NCI-H524 (cell line): ENCODE results near the gene MYL2.

Experiments used
- DNase-seq, 2 experiments: peaks; one replicate each; lab custom pipeline; 2025; lab: John Stamatoyannopoulos, UW

Gene MYL2

DNA sequence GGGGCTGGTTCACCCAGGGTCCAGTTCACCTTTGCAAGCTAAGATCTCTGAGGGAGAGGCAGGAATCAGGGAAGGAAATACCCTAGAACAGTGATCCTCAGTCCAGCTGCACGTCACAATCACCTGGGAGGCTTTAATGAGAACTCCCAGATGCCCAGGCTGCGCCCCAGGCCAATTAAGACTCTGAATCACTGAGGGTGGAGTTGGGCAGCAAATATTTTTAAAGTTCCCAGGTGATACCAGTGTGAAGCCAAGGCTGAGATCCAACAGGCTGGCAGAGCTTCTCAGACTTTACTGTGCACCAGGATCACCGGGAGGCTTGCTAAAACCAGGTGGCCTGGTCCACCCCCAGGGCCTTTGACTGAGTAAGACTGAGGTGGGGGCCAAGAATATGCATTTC, 23.8 kb downstream of the MYL2 start:
- no peak for DNase-seq

DNA sequence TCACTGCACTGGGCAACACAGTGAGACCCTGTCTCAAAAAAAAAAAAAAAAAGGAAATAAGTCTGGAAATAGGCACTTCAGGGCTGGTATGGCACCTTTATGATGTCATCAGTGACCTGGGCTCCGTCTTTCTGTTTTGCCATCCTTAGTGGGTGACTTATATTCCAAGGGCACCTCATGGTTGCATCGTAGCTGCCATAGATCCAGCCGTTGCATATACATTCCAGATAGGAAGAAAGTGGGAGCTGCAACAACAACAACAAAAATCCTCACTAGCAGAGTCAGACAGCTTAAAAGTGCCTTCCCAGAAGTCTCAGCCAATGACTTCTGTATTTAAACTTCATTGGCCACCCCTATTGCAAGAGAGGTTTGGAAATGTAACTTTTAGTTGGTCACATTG, 26.4 kb downstream of the MYL2 start:
- no peak for DNase-seq

GRCh38 chr12:110889361-110889760, 31.0 kb downstream of the MYL2 start:
- DNase-seq = no peak

- no peak for DNase-seq
These were observed 32.0 kb downstream of the MYL2 start for GRCh38 chr12:110888256-110888991.

DNA sequence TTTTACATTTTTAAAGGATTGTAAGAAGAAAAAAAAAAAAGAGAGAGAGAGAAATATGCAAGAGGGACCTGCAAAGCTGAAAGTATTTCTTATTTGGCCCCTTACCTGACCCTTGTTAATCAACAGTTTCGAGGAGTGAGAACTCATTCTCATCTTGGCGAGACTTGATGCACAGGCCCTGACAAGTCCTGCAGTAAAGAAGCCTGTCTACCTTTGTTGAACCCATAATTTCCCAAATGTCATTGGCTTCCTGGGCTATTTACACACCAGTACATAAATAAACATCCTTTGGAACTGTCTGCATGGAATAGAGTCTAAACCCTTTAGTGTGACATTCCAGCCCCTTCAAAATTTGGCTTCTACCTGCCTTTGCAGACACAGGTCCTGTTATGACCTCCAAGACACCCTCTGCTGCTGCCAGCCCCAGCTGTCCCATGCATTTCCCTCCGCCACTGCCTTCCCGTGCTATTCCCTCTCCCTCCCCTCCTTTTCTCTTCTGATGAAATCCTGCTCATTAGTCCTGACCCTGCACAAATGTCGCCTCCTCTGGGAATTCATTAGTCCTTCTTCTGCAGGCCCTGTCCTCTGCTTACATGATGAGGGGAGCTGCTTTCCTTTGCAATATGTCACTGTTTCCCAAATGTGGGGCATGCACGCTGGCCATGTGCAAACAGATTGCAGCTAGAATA, 35.1 kb downstream of the MYL2 start:
- peak; percentile 9 to 57 for DNase-seq

GRCh38 chr12:110883251-110883650, 37.1 kb downstream of the MYL2 start:
- DNase-seq = no peak

DNA sequence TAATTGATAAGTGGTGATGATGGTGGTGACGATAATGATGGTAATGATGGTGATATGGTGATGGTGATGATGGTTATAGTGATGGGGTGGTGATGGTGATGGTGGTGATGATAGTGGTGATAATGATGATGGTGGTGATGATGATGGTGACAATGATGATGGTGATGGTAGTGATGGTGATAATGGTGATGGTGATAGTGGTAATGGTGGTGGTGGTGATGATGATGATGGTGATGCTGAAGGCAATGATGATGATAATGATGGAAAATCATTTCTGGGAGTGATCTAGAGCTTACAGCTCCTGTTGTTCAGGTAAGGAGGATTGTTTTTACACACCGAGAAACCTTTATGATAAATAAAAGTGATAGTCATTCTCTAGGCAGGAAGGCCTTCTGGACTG, 39.7 kb downstream of the MYL2 start:
- no peak for DNase-seq

DNA sequence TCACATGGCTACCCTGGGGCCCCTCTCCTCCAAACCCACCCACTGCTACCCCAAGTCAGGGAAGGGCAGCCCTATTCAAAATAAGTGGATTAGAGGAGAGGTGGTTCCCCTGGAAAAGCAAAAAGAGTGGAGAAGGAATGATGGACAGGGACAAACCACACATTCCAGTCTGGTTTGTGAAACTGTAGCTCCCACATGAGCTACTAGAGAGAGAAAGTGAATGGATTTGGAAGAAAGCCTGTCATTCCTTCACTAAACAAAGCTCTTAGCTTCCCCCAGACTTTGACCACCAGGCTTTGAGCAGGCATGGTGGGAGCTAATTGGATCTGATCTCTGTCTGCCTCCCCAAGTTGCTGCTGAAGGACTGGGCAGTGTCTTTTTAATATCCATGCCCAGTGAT, 45.6 kb downstream of the MYL2 start:
- DNase-seq = no peak

DNA sequence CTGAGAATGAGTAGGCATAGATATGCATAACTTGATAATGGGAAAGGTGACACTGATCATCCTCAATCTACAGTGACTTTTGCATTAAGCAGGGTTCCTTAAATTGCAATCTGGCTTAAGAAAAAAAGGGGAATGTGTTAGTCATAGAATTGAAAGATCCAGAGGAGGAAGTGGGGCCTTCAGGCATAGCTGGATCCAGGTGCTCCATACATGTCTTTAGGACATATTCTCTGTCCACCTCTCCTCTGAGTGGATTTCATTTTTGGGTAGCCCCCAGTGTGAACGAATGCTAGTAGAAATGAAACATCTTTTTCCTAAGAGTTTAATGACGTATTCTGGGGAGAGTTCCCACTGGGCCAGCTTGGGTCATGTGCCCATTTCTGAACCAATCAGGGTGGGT, 46.0 kb downstream of the MYL2 start:
- no peak for DNase-seq

- DNase-seq = no peak
These were observed 48.3 kb downstream of the MYL2 start for GRCh38 chr12:110872100-110872499.

GRCh38 chr12:110869803-110870202, 50.6 kb downstream of the MYL2 start:
- no peak for DNase-seq

DNA sequence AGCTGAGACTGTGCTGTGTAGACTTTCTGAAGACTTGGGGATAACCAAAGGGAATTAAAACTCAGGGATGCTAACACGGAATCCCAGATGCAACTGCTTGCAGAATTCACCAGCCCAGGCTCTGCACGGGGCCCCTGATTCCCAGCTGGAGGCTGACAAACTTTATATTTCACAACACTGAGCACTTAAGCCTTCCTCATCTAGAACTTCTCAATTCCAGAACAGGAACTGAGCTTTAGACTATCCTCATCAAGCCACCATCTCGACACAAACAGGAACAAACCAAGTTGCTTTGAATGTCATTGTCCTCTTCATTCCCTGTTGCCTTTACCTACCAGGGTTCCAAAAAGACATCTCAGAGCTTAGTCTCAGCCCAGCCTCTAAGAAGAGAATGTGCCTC, 51.4 kb downstream of the MYL2 start:
- no peak for DNase-seq

- no peak for DNase-seq
These were observed 54.9 kb downstream of the MYL2 start for GRCh38 chr12:110865521-110865920.

GRCh38 chr12:110863161-110863560, 57.2 kb downstream of the MYL2 start:
- DNase-seq = no peak

GRCh38 chr12:110862329-110862728, 58.0 kb downstream of the MYL2 start:
- DNase-seq = no peak

GRCh38 chr12:110861729-110862128, 58.6 kb downstream of the MYL2 start:
- no peak for DNase-seq
